Embryonic facial prominence (tissue), 1 donor: ENCODE data around the gene TIAL1.
"Not testable (repeated sequence)": the region's sequence is repeated elsewhere in the genome, so short reads cannot be mapped to it uniquely, and the experiment has no call there.

Experiments
- DNase-seq: peaks from one replicate; pipeline ENCODE4 v3.0.0-alpha.2; 2016; ENCODE audit errors: extremely low spot score

TIAL1 gene

GRCh38 chr10:119596537-119597404 lies at the start of gene TIAL1:
Gene TIAL1, minus strand, starts transcription at chr10:119596964. Its CDS starts 499 bp downstream, at chr10:119596465.
- DNase-seq, result peak; percentile 99

- DNase-seq, result no peak
Measured at GRCh38 chr10:119644994-119645393, 48.2 kb upstream of the TIAL1 start.

- no peak for DNase-seq
Measured at GRCh38 chr10:119644205-119644814, 47.5 kb upstream of the TIAL1 start.

GRCh38 chr10:119643306-119644204 lies 46.8 kb upstream of the TIAL1 start:
- DNase-seq, result no peak

- DNase-seq, result no peak
Measured at GRCh38 chr10:119642556-119643111, 45.9 kb upstream of the TIAL1 start.

- no peak for DNase-seq
Measured at GRCh38 chr10:119640875-119641526, 44.2 kb upstream of the TIAL1 start.

GRCh38 chr10:119640384-119640783 lies 43.6 kb upstream of the TIAL1 start:
- DNase-seq, result no peak

GRCh38 chr10:119638982-119639381 lies 42.2 kb upstream of the TIAL1 start:
- no peak for DNase-seq

- DNase-seq, result no peak
Measured at GRCh38 chr10:119637631-119638030, 40.9 kb upstream of the TIAL1 start.

GRCh38 chr10:119634219-119634544 lies 37.4 kb upstream of the TIAL1 start:
- DNase-seq, result no peak

GRCh38 chr10:119633538-119634218 lies 36.9 kb upstream of the TIAL1 start:
- DNase-seq, result no peak

- DNase-seq, result no peak
Measured at GRCh38 chr10:119630300-119630699, 33.5 kb upstream of the TIAL1 start.

- DNase-seq, result no peak
Measured at GRCh38 chr10:119625570-119626280, 29.0 kb upstream of the TIAL1 start.

- no peak for DNase-seq
Measured at GRCh38 chr10:119621078-119621384, 24.3 kb upstream of the TIAL1 start.

- no peak for DNase-seq
Measured at GRCh38 chr10:119620241-119621077, 23.7 kb upstream of the TIAL1 start.

GRCh38 chr10:119619811-119620210 lies 23.0 kb upstream of the TIAL1 start:
- DNase-seq, result not testable (repeated sequence)

- DNase-seq, result no peak
Measured at GRCh38 chr10:119619215-119619614, 22.5 kb upstream of the TIAL1 start.

- DNase-seq, result no peak
Measured at GRCh38 chr10:119616882-119617570, 20.3 kb upstream of the TIAL1 start.

GRCh38 chr10:119614686-119615085 lies 17.9 kb upstream of the TIAL1 start:
- DNase-seq, result no peak
